ENCODE measurements around the gene HP. TPM values are rescaled to one million over a fixed set of nuclear protein-coding genes. Genes with fewer than 3 reads are reported as not detected.
"Not testable (repeated sequence)": the region's sequence is repeated elsewhere in the genome, so short reads cannot be mapped to it uniquely, and the experiment has no call there.

Gene HP
- total and polyA plus RNA-seq, 2 experiments from 2014 or later = 0.45 TPM; not detected in 1

DNA sequence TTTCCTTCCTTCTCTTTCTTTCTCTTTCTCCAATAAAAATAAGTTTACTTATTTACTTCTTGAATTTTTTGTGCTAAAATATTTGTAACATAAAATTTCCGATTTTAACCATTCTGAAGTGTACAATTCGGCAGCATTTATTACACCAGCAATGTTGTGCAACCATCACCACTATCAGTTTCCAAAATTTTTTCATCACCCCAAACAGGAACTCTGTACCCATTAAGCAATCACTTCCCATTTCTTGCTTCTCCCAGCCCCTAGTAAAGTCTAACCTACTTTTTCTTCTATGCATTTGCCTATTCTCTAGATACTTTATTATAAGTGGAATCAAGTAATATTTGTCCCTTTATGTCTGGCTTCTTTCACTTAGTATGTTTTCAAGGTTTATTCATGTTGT, 2.5 kb upstream of the HP start:
- Histone ChIP-seq H3K27ac (no peak overlapping the region), H3K36me3 (no peaks in the 10 kb centered on the region), H3K9me3 (ENCODE audit: low read depth) (no peaks in the 10 kb centered on the region), H3K4me3 (no peak overlapping the region), H3K27me3 (no peaks in the 10 kb centered on the region), H3K4me1 (ENCODE audit: low read depth) (no peaks in the 10 kb centered on the region)
- DNase-seq (ENCODE audit: low read depth in 1 of 2, low spot score in 1 of 2) = peak in 1 of 2 donors; percentile 47
- no peak for TF ChIP-seq CTCF (IDR thresholded peaks at IDR 0.05; ENCODE audit: low read depth, low read length)

DNA sequence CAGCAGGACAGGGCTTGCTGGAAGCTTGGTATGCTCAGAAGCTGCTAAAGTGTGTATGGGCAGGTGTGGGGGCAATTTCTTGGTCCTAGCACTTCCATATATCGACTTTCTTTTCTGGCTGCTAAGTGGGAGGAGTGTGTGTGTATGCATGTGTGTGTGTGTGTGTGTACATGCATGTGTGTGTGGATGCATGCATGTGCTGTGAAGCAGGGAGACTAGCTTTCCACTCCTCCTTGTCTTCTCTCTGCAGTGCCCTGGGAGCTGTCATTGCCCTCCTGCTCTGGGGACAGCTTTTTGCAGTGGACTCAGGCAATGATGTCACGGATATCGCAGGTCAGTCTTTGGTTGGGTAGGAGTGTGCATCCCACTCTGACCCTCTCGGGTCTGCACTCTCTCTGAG, 1.6 kb downstream of the HP start:
- Histone ChIP-seq H3K9me3 (ENCODE audit: low read depth) (no peaks in the 10 kb centered on the region), H3K4me1 (ENCODE audit: low read depth) (no peaks in the 10 kb centered on the region), H3K4me3 (no peak overlapping the region), H3K27ac (no peak overlapping the region), H3K36me3 (no peaks in the 10 kb centered on the region), H3K27me3 (no peaks in the 10 kb centered on the region)
- no peak for TF ChIP-seq CTCF (IDR thresholded peaks at IDR 0.05; ENCODE audit: low read depth, low read length)
- DNase-seq (ENCODE audit: low read depth in 1 of 2, low spot score in 1 of 2) = no peak

- not testable (repeated sequence) for H3K4me1 ChIP-seq (ENCODE audit: low read depth); H3K27me3 ChIP-seq; H3K9me3 ChIP-seq (ENCODE audit: low read depth); H3K4me3 ChIP-seq; H3K36me3 ChIP-seq; H3K27ac ChIP-seq; DNase-seq (ENCODE audit: low read depth in 1 of 2, low spot score in 1 of 2)
Observed at GRCh38 chr16:72057313-72057712, 3.0 kb downstream of the HP start.

- not testable (repeated sequence) for H3K27me3 ChIP-seq; H3K4me1 ChIP-seq (ENCODE audit: low read depth); H3K4me3 ChIP-seq; H3K36me3 ChIP-seq; DNase-seq (ENCODE audit: low read depth in 1 of 2, low spot score in 1 of 2); H3K9me3 ChIP-seq (ENCODE audit: low read depth); H3K27ac ChIP-seq
Observed at GRCh38 chr16:72059060-72059459, 4.8 kb downstream of the HP start.

GRCh38 chr16:72060405-72060804, 6.1 kb downstream of the HP start:
- Histone ChIP-seq H3K27me3 (no peaks in the 10 kb centered on the region), H3K4me1 (ENCODE audit: low read depth) (no peaks in the 10 kb centered on the region), H3K27ac (no peak overlapping the region), H3K4me3 (no peak overlapping the region), H3K9me3 (ENCODE audit: low read depth) (no peaks in the 10 kb centered on the region), H3K36me3 (no peaks in the 10 kb centered on the region)
- no peak for TF ChIP-seq CTCF (IDR thresholded peaks at IDR 0.05; ENCODE audit: low read depth, low read length)
- DNase-seq (ENCODE audit: low read depth in 1 of 2, low spot score in 1 of 2) = no peak

DNA sequence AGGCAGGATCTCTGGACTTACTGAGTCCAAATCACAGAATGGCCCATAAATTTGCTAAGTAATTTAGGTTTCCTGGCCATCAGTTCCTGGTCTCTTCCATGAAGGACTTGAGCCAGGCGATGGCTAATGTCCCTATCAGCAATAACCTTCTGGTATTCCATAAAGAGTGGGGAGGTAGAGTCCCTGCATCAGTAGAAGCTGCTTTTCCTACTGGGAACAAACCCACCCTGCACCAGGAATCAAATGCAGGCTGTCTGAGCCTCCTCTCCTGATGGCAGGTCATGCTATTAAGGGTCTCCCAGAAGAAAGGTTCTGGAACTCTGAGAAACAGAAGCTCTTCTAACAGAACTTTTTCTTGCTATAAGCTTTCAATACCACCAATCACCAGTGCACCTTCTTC, 7.3 kb downstream of the HP start:
- Histone ChIP-seq H3K4me1 (ENCODE audit: low read depth) (peaks cover 4% of the 10 kb centered on the region), H3K27ac (no peak overlapping the region)
- DNase-seq (ENCODE audit: low read depth in 1 of 2, low spot score in 1 of 2) = no peak

More for the DNA sequence above, 7.3 kb downstream of the HP start:
- Histone ChIP-seq H3K27me3 (no peaks in the 10 kb centered on the region), H3K9me3 (ENCODE audit: low read depth) (no peaks in the 10 kb centered on the region), H3K4me3 (no peak overlapping the region), H3K36me3 (no peaks in the 10 kb centered on the region)
- no peak for TF ChIP-seq CTCF (IDR thresholded peaks at IDR 0.05; ENCODE audit: low read depth, low read length)

Data from cardiac muscle cell (in vitro differentiated cells and primary cell).